GM23338 (cell line): Measurements from ENCODE around the gene PRKCD. TPM values are rescaled to one million over a fixed set of nuclear protein-coding genes. Genes with fewer than 3 reads are reported as not detected.

Source experiments
- ATAC-seq: fragments of 200-7000 bp; cut with Tn5 transposase; 3 replicates; pipeline ENCODE4 v1.9.1; 2020
- DNase-seq: peaks from one replicate; pipeline ENCODE4 v3.0.0-alpha.2; 2015; ENCODE audit warnings: low spot score
- H2AFZ ChIP-seq: fragments of 200-600 bp; sonication (generic); 2 replicates; pipeline ENCODE4 v1.8.0; 2016; ENCODE audit warnings: antibody characterized with exemption, mild to moderate bottlenecking, moderate library complexity
- H3F3A ChIP-seq: fragments of 200-600 bp; sonication (generic); replicated peaks from 2 replicates; pipeline ENCODE4 v1.8.0; 2017; ENCODE audit warnings: antibody characterized with exemption, mixed run types, low read depth
- H3K27ac ChIP-seq: fragments of 200-600 bp; sonication (generic); 2 replicates; pipeline ENCODE4 v1.6.1; 2016; ENCODE audit warnings: low read depth
- H3K27me3 ChIP-seq: fragments of 200-600 bp; sonication (generic); 2 replicates; pipeline ENCODE4 v1.8.0; 2016; ENCODE audit warnings: mild to moderate bottlenecking, mixed run types, moderate library complexity; ENCODE audit not compliant: insufficient read depth
- H3K36me3 ChIP-seq: fragments of 200-600 bp; sonication (generic); 2 replicates; pipeline ENCODE4 v1.8.0; 2016; ENCODE audit warnings: mild to moderate bottlenecking; ENCODE audit not compliant: insufficient read depth
- H3K4me1 ChIP-seq: fragments of 200-600 bp; sonication (generic); 2 replicates; pipeline ENCODE4 v1.8.0; 2016; ENCODE audit warnings: mild to moderate bottlenecking, moderate library complexity; ENCODE audit not compliant: insufficient read depth
- H3K4me2 ChIP-seq: fragments of 200-600 bp; sonication (generic); 2 replicates; pipeline ENCODE4 v1.7.1; 2017; ENCODE audit warnings: mixed run types
- H3K4me3 ChIP-seq: fragments of 200-600 bp; sonication (generic); 2 replicates; pipeline ENCODE4 v1.6.1; 2016; ENCODE audit warnings: mixed run types
- H3K79me2 ChIP-seq: fragments of 200-600 bp; sonication (generic); replicated peaks from 2 replicates; pipeline ENCODE4 v1.8.0; 2017; ENCODE audit warnings: mild to moderate bottlenecking; ENCODE audit not compliant: insufficient read depth
- H3K9me2 ChIP-seq: fragments of 200-600 bp; sonication (generic); 2 replicates; pipeline ENCODE4 v1.8.0; 2017; ENCODE audit not compliant: insufficient read depth
- H4K20me1 ChIP-seq: fragments of 200-600 bp; sonication (generic); replicated peaks from 2 replicates; pipeline ENCODE4 v1.8.0; 2017; ENCODE audit warnings: mild to moderate bottlenecking; ENCODE audit not compliant: insufficient read depth
- H3K27ac Mint-ChIP-seq: 2 replicates; pipeline ENCODE4 v1.8.0; 2020; ENCODE audit warnings: inconsistent platforms, mild to moderate bottlenecking, moderate library complexity, mixed read lengths
- H3K27me3 Mint-ChIP-seq: 3 replicates; pipeline ENCODE4 v1.8.0; 2022; ENCODE audit warnings: low read depth, mild to moderate bottlenecking, moderate library complexity, mixed read lengths, inconsistent platforms; ENCODE audit not compliant: insufficient read depth, poor library complexity
- H3K36me3 Mint-ChIP-seq: 3 replicates; pipeline ENCODE4 v1.8.0; 2021; ENCODE audit warnings: low read depth, mild to moderate bottlenecking, inconsistent platforms, moderate library complexity, mixed read lengths
- H3K4me1 Mint-ChIP-seq: 3 replicates; pipeline ENCODE4 v1.8.0; 2020; ENCODE audit warnings: mild to moderate bottlenecking, inconsistent platforms, mixed read lengths
- H3K4me3 Mint-ChIP-seq: 3 replicates; pipeline ENCODE4 v1.8.0; 2021; ENCODE audit warnings: moderate library complexity, mild to moderate bottlenecking, inconsistent platforms, mixed read lengths
- H3K9me3 Mint-ChIP-seq: 3 replicates; pipeline ENCODE4 v1.8.0; 2020; ENCODE audit warnings: moderate library complexity, mild to moderate bottlenecking, inconsistent platforms, mixed read lengths
- EZH2phosphoT487 ChIP-seq: fragments of 200-600 bp; sonication (generic); IDR thresholded peaks from one replicate; pipeline ENCODE4 v1.8.1; 2018; ENCODE audit warnings: antibody characterized with exemption; ENCODE audit not compliant: unreplicated experiment
- JUNB ChIP-seq: IDR thresholded peaks from one replicate; pipeline ENCODE4 v1.6.1; 2016; ENCODE audit warnings: antibody characterized with exemption; ENCODE audit not compliant: unreplicated experiment
- NANOG ChIP-seq: IDR thresholded peaks from 2 replicates; pipeline ENCODE4 v1.6.1; 2016; ENCODE audit warnings: antibody characterized with exemption, borderline replicate concordance
- POLR2AphosphoS5 ChIP-seq: IDR thresholded peaks from 2 replicates; pipeline ENCODE4 v1.6.1; 2016; ENCODE audit warnings: antibody characterized with exemption, low read depth
- ZNF331 ChIP-seq: fragments of 250-450 bp; sonication (Bioruptor Pico); IDR thresholded peaks from 2 replicates; pipeline ENCODE4 v1.5.0; 2020; ENCODE audit warnings: low read depth, mild to moderate bottlenecking, moderate library complexity
- polyA plus RNA-seq: library from polyadenylated mRNA; unstranded; fragments of >200 nt; fragmentation: Nextera tagmentation; extraction: Ambion mirVana; gene quantifications from 2 replicates; pipeline ENCODE4 v1.2.1, GENCODE V29; 2016
- total RNA-seq: library from RNA; depleted of rRNA; stranded (reverse); fragments of >200 nt; shearing (Covaris generic); gene quantifications from 2 replicates; pipeline ENCODE4 v1.2.3, GENCODE V29; 2014
- TF ChIP-seq, protein P1 (sequence below): IDR thresholded peaks from one replicate; pipeline ENCODE4 v1.6.1; 2018; ENCODE audit warnings: antibody characterized with exemption; ENCODE audit not compliant: unreplicated experiment
- TF ChIP-seq, protein P2 (sequence below), 2 experiments: fragments of 200-600 bp in 1 of 2; sonication (generic) in 1 of 2; conservative IDR thresholded peaks; 2 replicates each; pipeline versions ENCODE4 v1.5.1 to v1.6.1; 2016 to 2017; ENCODE audit warnings: antibody characterized with exemption in 2 of 2, low read depth in 2 of 2, mild to moderate bottlenecking in 2 of 2, moderate library complexity in 1 of 2
- TF ChIP-seq, protein P3 (sequence below): fragments of 250-450 bp; sonication (Bioruptor Pico); IDR thresholded peaks from 2 replicates; pipeline ENCODE4 v1.5.0; 2020; ENCODE audit warnings: mild to moderate bottlenecking, moderate library complexity

The PRKCD gene
- total and polyA plus RNA-seq, 2 experiments from 2014 or later: 11.3 to 11.8 TPM

DNA sequence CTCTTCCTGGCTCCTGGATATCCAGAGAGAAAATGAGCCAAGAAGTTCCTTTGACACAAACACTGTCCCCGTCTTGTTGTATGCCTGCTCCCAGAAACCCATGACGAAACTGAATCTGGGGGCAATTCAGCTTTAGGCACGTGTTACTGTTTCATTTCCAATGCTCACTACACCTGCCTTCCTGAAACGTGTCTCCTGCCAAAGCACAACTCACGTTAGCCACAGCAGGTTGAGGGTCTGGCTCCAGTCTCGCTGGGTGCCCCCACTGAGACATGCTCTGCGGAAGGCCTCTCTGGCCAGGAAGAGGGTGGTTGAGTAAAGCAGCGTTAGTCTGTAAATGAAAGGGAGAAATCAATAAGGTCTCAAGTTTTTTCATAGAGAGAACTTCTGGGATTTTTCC is 37.5 kb upstream of the PRKCD start:
- DNase-seq (no peak), ATAC-seq (no peak)
- Mint-ChIP-seq H3K4me3 (no peak overlapping the region), H3K27me3 (peaks cover 2% of the 10 kb centered on the region), H3K4me1 (no peaks in the 10 kb centered on the region), H3K9me3 (no peaks in the 10 kb centered on the region), H3K27ac (no peak overlapping the region), H3K36me3 (peaks cover 43% of the 10 kb centered on the region)
- Histone ChIP-seq H4K20me1 (peaks cover 5% of the 10 kb centered on the region; the same call in 1 of the 2 replicates), H3K4me2 (no peak overlapping the region), H2AFZ (no peak overlapping the region), H3K36me3 (peaks cover 21% of the 10 kb centered on the region), H3K79me2 (0 out of 2 replicates have a peak, but pooled peaks cover under 1% of the 10 kb centered on the region), H3K27ac (no peak overlapping the region), H3K4me1 (no peaks in the 10 kb centered on the region), H3K4me3 (no peak overlapping the region), H3K9me2 (no peaks in the 10 kb centered on the region), H3K27me3 (no peaks in the 10 kb centered on the region), H3F3A (no peaks in the 10 kb centered on the region; the same call in 1 of the 2 replicates)
- TF ChIP-seq, protein P1, sequence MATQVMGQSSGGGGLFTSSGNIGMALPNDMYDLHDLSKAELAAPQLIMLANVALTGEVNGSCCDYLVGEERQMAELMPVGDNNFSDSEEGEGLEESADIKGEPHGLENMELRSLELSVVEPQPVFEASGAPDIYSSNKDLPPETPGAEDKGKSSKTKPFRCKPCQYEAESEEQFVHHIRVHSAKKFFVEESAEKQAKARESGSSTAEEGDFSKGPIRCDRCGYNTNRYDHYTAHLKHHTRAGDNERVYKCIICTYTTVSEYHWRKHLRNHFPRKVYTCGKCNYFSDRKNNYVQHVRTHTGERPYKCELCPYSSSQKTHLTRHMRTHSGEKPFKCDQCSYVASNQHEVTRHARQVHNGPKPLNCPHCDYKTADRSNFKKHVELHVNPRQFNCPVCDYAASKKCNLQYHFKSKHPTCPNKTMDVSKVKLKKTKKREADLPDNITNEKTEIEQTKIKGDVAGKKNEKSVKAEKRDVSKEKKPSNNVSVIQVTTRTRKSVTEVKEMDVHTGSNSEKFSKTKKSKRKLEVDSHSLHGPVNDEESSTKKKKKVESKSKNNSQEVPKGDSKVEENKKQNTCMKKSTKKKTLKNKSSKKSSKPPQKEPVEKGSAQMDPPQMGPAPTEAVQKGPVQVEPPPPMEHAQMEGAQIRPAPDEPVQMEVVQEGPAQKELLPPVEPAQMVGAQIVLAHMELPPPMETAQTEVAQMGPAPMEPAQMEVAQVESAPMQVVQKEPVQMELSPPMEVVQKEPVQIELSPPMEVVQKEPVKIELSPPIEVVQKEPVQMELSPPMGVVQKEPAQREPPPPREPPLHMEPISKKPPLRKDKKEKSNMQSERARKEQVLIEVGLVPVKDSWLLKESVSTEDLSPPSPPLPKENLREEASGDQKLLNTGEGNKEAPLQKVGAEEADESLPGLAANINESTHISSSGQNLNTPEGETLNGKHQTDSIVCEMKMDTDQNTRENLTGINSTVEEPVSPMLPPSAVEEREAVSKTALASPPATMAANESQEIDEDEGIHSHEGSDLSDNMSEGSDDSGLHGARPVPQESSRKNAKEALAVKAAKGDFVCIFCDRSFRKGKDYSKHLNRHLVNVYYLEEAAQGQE: no peak

DNA sequence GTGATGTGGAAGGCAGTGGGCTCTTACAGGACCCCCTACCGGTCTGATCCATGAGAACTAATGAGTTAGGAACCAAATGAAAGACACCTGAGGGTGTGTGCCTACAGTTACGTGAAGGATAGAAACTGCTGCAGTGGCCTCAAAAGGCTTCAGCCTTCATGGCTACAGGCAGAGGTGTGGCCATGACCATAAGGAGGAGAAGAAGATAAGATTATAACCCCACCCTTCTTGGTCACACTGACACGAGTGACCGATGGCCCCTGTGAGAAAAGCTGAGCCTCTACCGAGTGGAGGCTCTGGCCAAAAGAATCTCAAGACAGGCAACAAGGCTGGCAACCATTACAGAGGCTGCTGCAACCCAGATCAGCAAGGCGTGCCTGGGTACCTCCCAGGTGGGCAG is 37.1 kb upstream of the PRKCD start:
- no peaks in the 10 kb centered on the region for H3K4me1 Mint-ChIP-seq
- no peaks in the 10 kb centered on the region for H3K4me1 ChIP-seq
- H3K9me2 ChIP-seq: no peaks in the 10 kb centered on the region
- no peak overlapping the region for H3K4me3 Mint-ChIP-seq
- no peak overlapping the region for H3K4me3 ChIP-seq
- H3K79me2 ChIP-seq: peaks cover 4% of the 10 kb centered on the region; the same call in 1 of the 2 replicates
- H3K4me2 ChIP-seq: no peak overlapping the region
- no peaks in the 10 kb centered on the region for H3K27me3 ChIP-seq
- peaks cover 5% of the 10 kb centered on the region; the same call in 1 of the 2 replicates for H4K20me1 ChIP-seq
- peaks cover 21% of the 10 kb centered on the region for H3K36me3 ChIP-seq
- H3K36me3 Mint-ChIP-seq: peaks cover 41% of the 10 kb centered on the region
- ATAC-seq: no peak
- H2AFZ ChIP-seq: no peak overlapping the region
- no peak overlapping the region for H3K27ac ChIP-seq
- H3K27me3 Mint-ChIP-seq: peaks cover 2% of the 10 kb centered on the region
- H3F3A ChIP-seq: no peaks in the 10 kb centered on the region; the same call in 1 of the 2 replicates
- H3K27ac Mint-ChIP-seq: no peak overlapping the region
- no peaks in the 10 kb centered on the region for H3K9me3 Mint-ChIP-seq
- no peak for DNase-seq
- TF ChIP-seq JUNB (no peak), ZNF331 (CRISPR knock-in tag) (no peak), NANOG (no peak), POLR2AphosphoS5 (no peak), EZH2phosphoT487 (no peak)
- TF ChIP-seq, protein P2, sequence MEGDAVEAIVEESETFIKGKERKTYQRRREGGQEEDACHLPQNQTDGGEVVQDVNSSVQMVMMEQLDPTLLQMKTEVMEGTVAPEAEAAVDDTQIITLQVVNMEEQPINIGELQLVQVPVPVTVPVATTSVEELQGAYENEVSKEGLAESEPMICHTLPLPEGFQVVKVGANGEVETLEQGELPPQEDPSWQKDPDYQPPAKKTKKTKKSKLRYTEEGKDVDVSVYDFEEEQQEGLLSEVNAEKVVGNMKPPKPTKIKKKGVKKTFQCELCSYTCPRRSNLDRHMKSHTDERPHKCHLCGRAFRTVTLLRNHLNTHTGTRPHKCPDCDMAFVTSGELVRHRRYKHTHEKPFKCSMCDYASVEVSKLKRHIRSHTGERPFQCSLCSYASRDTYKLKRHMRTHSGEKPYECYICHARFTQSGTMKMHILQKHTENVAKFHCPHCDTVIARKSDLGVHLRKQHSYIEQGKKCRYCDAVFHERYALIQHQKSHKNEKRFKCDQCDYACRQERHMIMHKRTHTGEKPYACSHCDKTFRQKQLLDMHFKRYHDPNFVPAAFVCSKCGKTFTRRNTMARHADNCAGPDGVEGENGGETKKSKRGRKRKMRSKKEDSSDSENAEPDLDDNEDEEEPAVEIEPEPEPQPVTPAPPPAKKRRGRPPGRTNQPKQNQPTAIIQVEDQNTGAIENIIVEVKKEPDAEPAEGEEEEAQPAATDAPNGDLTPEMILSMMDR (conservative IDR thresholded peaks at IDR 0.05; ENCODE audit: low read depth in 2 of 2): no peak
- TF ChIP-seq, protein P3, sequence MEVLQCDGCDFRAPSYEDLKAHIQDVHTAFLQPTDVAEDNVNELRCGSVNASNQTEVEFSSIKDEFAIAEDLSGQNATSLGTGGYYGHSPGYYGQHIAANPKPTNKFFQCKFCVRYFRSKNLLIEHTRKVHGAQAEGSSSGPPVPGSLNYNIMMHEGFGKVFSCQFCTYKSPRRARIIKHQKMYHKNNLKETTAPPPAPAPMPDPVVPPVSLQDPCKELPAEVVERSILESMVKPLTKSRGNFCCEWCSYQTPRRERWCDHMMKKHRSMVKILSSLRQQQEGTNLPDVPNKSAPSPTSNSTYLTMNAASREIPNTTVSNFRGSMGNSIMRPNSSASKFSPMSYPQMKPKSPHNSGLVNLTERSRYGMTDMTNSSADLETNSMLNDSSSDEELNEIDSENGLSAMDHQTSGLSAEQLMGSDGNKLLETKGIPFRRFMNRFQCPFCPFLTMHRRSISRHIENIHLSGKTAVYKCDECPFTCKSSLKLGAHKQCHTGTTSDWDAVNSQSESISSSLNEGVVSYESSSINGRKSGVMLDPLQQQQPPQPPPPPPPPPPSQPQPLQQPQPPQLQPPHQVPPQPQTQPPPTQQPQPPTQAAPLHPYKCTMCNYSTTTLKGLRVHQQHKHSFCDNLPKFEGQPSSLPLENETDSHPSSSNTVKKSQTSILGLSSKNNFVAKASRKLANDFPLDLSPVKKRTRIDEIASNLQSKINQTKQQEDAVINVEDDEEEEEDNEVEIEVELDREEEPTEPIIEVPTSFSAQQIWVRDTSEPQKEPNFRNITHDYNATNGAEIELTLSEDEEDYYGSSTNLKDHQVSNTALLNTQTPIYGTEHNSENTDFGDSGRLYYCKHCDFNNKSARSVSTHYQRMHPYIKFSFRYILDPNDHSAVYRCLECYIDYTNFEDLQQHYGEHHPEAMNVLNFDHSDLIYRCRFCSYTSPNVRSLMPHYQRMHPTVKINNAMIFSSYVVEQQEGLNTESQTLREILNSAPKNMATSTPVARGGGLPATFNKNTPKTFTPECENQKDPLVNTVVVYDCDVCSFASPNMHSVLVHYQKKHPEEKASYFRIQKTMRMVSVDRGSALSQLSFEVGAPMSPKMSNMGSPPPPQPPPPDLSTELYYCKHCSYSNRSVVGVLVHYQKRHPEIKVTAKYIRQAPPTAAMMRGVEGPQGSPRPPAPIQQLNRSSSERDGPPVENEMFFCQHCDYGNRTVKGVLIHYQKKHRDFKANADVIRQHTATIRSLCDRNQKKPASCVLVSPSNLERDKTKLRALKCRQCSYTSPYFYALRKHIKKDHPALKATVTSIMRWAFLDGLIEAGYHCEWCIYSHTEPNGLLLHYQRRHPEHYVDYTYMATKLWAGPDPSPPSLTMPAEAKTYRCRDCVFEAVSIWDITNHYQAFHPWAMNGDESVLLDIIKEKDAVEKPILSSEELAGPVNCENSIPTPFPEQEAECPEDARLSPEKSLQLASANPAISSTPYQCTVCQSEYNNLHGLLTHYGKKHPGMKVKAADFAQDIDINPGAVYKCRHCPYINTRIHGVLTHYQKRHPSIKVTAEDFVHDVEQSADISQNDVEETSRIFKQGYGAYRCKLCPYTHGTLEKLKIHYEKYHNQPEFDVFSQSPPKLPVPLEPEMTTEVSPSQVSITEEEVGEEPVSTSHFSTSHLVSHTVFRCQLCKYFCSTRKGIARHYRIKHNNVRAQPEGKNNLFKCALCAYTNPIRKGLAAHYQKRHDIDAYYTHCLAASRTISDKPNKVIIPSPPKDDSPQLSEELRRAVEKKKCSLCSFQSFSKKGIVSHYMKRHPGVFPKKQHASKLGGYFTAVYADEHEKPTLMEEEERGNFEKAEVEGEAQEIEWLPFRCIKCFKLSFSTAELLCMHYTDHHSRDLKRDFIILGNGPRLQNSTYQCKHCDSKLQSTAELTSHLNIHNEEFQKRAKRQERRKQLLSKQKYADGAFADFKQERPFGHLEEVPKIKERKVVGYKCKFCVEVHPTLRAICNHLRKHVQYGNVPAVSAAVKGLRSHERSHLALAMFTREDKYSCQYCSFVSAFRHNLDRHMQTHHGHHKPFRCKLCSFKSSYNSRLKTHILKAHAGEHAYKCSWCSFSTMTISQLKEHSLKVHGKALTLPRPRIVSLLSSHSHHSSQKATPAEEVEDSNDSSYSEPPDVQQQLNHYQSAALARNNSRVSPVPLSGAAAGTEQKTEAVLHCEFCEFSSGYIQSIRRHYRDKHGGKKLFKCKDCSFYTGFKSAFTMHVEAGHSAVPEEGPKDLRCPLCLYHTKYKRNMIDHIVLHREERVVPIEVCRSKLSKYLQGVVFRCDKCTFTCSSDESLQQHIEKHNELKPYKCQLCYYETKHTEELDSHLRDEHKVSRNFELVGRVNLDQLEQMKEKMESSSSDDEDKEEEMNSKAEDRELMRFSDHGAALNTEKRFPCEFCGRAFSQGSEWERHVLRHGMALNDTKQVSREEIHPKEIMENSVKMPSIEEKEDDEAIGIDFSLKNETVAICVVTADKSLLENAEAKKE (CRISPR knock-in tag): no peak
